Cerebellar cortex (tissue), 1 donor: ENCODE measurements around the gene NKTR.
"Not testable (repeated sequence)": the region's sequence is repeated elsewhere in the genome, so short reads cannot be mapped to it uniquely, and the experiment has no call there.

Experiments
- DNase-seq: peaks from one replicate; pipeline ENCODE4 v3.0.0-alpha.2; 2015; ENCODE audit warnings: low spot score

The NKTR gene

DNA sequence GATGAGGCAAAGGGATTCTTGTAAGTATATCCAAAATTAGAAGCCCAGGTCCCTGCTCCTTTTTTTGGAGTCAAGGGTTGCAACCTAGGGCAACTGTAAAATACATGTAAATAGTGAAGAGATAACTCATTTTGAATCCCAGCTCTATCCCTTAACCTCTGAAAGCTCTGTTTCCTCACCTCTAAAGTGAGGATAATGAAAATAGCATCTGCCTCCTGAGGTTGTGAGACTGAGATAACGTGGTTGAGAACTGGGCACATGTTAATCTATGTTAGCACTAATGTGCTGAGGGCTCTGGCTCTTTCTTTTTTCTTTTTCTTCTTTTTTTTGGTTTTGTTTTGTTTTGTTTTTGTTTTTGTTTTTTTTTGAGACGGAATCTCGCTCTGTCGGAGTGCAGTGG, 4.8 kb upstream of the NKTR start:
- DNase-seq: no peak

DNA sequence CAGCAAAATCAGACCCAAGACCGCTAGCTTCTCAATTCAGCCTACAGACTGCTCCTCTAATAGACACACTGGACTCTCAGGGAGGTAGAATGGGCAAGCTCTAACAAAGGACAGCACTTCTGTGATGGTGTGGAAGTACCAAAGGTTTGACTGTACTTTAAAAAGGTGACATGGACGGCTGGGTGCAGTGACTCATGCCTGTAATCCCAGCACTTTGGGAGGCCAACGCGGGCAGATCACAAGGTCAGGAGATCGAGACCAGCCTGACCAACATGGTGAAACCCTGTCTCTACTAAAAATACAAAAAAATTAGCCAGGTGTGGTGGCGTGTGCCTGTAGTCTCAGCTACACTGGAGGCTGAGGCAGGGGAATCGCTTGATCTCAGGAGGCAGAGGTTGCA, 3.4 kb upstream of the NKTR start:
- not testable (repeated sequence) for DNase-seq

DNA sequence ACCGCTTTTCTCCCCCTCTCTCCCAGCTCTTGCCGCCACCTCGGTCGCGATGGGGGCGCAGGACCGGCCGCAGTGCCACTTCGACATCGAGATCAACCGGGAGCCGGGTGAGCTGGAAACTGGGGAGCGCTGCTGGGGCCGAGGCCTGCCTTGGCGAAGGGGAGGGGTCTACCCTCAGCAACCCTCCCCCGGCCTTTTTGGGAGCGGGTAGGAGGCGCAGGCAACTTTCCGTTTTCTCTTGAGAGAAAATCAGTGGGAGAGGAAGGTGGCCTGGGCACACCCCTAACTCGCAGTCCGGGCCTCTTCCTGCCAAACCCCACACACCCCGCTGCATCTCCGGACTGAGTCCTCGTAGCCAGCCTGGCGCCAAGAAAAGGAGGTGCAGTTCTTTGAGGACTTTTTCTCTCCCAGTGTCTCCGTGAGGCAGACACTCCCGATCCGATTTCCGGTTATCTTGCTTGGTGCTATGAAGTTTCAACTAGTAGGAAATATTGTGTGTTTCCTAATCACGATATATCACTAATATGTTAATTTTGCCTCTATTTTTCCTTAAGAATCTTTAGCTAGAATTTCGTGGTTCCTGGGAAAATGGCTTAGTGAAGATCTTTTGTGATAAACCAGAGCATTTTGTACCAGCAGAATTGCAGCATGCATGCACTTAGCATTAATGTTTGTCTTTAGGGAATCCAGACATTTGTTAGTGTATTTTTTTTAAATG, 631 bp downstream of the NKTR start:
- DNase-seq: peak; percentile 68

DNA sequence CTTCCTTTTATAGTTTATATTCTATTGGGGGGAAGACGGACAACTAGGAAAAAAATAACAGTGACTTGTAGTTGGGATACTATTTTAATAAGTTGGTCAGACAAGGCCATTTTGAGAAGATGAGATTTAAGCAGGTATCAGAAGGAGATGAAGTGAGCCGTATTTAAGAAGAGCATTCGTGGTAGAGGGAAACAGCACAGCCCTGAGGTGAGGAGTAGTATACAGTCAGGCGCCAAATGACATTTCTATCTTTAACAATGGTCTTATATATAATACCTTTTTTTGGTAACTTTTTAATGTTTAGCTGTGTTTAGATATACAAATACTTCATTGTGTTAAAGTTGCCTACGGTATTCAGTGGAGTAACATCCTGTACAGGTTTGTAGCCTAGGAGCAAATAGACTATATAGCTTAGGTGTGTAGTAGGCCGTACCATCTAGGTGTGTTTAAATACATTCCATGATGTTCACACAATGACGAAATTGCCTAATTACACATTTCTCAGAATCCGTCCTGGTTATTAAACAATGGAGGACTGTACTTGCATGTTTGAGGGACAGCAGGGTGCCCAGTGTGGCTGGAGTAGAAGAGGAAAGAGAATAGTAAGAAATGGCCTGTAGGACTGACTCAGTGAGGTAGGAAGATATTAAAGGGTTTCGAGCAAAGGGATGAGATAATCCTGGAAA, 1.6 kb downstream of the NKTR start:
- peak; percentile 41 for DNase-seq

DNA sequence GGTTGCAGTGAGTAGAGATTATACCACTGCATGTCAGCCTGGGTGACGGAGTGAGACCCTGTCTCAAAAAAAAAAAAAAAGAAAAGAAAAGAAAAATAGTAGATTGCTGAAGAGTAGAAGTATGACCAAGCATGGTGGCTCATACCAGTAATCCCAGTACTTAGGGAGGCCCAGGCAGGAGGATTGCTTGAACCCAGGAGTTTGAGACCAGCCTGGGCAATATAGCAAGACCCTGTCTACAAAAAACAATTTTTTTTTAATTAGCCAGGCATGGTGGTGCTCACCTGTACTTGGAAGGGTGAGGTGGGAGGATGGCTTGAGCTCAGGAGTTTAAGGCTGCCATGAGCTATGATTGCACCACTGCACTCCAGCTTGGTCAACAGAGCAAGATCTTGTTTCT, 2.5 kb downstream of the NKTR start:
- no peak for DNase-seq

DNA sequence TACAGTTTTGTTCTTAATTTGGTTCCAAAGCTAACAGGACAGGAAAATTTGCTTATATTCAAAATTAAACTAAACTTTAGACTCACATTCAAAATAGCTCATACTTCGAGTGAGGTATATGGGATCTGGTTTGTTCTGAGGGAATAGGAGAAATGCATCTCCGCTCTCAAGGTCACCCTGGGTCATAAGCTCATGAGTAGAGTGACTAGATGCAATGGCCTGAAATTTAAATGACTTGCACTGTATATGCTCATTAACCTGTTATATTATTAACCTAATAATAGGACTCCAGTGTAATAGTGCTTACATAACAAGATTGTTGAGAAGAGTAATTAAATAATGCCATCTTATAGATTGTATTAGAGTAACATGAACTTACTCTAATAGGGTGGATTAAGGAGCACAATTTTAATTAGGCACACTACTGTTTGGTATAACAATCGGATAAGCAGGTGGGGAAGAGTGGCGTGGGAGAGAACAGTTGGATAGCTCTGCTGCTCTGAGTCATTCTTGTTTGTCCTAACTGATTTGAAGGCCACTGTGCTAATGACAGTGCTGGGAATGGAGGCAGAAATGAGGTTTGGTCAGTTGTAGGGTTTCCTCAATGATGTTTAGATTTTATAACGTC, 5.2 kb downstream of the NKTR start:
- DNase-seq: peak; percentile 22

GRCh38 chr3:42608581-42608980, 8.1 kb downstream of the NKTR start:
- DNase-seq: peak; percentile 45

DNA sequence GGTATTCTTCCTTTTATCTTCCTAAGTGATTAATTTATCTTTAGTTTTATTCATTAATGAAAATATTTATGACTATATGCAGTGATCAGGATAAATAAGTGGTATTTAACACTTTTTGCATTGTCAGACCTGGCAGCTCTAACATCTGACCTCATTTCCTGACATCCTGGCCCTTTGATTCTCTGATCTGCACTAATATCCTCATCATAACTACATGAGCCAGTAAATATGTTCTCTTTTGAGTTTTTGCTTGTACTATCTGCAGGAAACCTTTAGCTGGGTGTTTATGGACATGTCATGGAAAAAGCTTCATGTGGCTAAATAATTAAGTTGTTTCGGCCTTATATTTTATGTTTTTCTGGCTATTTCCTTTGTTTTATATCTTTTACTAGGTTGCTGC, 10.5 kb downstream of the NKTR start:
- DNase-seq: no peak

- no peak for DNase-seq
Observed at GRCh38 chr3:42612217-42612616, 11.7 kb downstream of the NKTR start.

DNA sequence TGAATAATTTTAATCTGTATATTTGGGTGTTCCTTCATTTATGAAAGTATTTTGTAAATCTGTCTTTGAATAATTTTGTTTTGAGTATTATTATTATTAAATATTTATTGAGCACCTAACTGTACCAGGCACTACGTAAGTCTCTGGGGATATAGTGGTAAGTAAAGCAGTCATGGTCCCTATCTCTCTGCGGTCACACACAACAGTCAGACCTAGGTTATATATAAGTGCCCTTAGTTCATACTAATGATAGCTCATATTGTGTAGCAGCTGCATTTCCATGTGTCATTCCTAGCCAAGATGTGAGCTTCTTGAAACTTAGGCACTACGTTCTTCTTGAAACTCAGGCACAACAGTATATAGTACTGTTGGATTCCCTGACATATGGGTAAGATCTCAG, 12.4 kb downstream of the NKTR start:
- DNase-seq: no peak

GRCh38 chr3:42613462-42613861, 13.0 kb downstream of the NKTR start:
- peak; percentile 15 for DNase-seq

- DNase-seq: no peak
Observed at GRCh38 chr3:42631620-42632019, 31.1 kb downstream of the NKTR start.

DNA sequence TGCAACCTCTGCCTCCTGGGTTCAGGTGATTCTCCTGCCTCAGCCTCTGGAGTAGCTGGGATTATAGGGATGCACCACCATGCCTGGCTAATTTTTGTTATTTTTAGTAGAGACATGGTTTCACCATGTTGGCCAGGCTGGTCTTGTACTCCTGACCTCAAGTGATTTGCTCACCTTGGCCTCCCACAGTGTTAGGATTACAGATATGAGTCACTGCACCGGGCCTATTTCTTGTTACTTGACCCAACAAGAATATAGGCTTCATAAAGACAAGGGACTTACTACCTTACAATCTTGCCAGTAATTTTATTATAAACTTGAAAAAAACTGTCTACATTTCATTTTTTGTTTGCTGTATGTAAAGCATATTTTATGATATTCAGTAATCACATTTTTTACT, 31.7 kb downstream of the NKTR start:
- no peak for DNase-seq

DNA sequence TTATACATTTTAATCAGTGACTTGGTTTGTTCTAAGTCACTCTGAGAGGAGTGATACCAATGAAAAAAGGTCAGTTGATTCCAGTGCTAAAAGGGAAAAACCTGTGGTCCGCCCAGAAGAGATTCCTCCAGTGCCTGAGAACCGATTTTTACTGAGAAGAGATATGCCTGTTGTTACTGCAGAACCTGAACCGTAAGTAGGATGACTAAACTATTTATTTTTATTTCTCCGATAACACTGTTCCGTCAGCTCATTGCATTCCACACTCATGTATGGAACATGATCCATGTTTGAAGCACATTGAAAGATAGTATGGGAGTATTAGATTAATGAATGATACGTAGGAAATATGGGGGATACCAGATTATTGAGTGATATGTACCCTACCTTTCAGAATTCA, 33.1 kb downstream of the NKTR start:
- no peak for DNase-seq

GRCh38 chr3:42635111-42635510, 34.6 kb downstream of the NKTR start:
- no peak for DNase-seq

DNA sequence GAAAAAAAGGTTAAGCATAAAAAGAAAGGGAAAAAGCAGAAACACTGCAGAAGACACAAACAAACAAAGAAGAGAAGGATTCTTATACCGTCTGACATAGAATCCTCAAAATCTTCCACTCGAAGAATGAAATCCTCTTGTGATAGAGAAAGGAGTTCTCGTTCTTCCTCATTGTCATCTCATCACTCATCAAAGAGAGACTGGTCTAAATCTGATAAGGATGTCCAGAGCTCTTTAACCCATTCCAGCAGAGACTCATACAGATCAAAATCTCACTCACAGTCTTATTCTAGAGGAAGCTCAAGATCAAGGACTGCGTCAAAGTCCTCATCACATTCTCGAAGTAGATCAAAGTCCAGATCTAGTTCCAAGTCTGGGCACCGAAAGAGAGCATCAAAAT, 36.5 kb downstream of the NKTR start:
- DNase-seq: no peak

- no peak for DNase-seq
Observed at GRCh38 chr3:42638339-42638842, 37.9 kb downstream of the NKTR start.

DNA sequence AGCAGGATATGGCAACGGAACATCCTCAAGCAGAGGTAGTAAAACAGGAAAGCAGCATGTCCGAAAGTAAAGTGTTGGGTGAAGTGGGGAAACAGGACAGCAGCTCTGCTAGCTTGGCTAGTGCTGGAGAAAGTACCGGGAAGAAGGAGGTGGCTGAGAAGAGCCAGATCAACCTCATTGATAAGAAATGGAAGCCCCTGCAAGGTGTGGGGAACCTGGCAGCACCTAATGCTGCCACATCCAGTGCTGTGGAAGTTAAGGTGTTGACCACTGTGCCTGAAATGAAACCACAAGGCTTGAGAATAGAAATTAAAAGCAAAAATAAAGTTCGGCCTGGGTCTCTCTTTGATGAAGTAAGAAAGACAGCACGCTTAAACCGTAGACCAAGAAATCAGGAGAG, 38.7 kb downstream of the NKTR start:
- no peak for DNase-seq

DNA sequence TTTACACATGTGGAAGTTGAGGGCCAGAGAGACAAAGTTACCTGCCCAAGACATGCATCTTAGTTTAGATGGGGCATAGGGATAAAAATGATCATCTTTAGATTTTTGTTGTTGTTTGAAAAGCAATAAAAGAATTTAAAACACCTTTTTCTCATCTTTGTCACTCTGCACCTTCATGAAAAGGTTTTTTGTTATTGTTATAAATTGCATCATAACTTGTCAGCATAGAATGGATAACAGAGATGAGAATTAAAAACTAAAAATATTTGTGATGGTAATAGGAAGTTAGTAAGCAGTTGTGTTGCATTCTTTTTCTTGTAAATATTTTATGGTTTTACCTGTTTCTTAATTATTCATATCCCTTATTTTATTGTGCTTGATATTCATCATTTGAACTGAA, 39.6 kb downstream of the NKTR start:
- DNase-seq: no peak

DNA sequence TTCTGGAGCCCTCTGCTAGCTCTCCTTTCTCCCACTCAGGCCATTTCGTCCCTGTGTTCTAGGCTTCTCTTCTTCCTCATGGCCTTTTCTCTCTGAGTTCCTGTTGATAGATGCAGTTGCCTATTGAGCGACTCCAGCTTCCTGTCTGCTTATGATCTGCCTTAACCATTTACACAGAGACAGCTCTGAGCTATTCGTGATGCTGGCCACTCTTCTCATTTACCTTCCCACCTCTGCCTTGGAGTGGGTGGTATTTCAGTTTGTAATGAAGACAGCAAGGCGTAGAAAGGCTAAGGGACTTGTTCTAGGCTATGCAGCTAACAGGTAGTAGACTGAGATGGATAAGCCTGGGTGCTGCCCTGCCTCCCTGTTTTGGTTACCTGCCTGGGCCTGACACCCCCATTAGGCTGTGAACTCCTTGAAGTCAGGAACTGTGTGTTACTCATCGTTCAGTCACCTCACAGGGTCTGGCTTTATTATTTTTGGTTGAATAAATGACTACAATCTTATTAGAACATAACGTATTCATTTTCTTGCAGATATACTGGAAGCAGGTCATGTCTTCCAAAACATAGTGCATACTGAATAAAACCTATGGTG, 40.4 kb downstream of the NKTR start:
- DNase-seq: no peak

- no peak for DNase-seq
Observed at GRCh38 chr3:42647821-42648459, 47.5 kb downstream of the NKTR start.

DNA sequence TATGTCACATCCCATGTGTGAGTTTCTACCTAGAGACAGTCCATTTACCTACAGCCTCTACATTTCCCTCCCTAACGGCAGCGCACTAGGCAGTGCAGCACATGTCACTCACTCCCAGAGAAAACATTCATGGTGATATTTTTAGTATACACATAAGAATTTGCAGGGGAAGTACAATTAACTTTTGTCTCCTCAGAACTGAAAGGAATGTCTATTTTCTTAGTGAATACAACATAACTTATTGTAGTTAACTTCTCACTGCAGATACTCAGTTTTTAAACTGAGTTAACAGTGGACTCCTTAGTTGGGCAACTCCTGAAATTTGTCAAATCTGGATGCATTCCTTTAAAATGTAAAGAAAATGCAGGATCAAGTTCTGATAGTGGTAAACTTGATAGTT, 48.5 kb downstream of the NKTR start:
- DNase-seq: no peak
